GM12865 (cell line): ENCODE results near the gene LUC7L3.
"Not testable (repeated sequence)": the region's sequence is repeated elsewhere in the genome, so short reads cannot be mapped to it uniquely, and the experiment has no call there.

Experiments used
- DNase-seq: peaks from one replicate; pipeline ENCODE4 v3.0.0; 2010; ENCODE audit warnings: low read depth
- H3K4me3 ChIP-seq: 2 replicates; pipeline ENCODE4 v1.5.1; 2011; ENCODE audit warnings: mild to moderate bottlenecking, low read depth, low read length, control low read depth
- CTCF ChIP-seq: IDR thresholded peaks from 2 replicates; pipeline ENCODE4 v1.5.1; 2011; ENCODE audit warnings: low read length, control low read depth, low read depth, inconsistent platforms; ENCODE audit not compliant: insufficient read depth; ENCODE audit errors: missing control alignments

The LUC7L3 gene

GRCh38 chr17:50798424-50799288 is 79.3 kb downstream of the LUC7L3 start:
- no peak for TF ChIP-seq CTCF
- H3K4me3 ChIP-seq, result no peak overlapping the region
- no peak for DNase-seq

GRCh38 chr17:50799582-50799981 is 80.2 kb downstream of the LUC7L3 start:
- H3K4me3 ChIP-seq, result no peak overlapping the region
- TF ChIP-seq CTCF, result no peak
- DNase-seq, result no peak

DNA sequence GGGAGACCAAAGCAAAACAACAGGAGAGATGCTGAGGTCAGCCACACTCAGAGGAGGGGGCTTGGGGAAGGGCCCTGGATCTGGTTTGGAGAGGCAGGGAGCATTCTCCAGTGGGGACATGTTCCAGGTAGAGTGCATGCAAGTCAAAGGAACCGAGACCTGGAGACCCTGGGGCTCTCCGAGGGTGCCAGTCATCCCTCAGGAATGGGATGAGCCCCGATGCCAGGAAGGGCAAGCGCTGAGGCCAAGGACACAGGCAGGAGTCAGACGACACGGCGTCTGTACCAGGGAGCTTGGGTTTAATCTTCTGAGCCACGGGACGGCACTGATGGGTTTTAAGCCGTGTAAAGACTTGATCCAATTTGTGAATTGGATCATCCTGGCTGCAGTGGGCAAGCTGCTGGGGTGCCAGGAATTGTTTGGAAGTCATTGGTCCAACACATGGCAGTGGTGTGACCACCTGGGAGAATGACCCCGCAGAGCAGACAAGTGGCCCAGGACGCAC is 80.8 kb downstream of the LUC7L3 start:
- no peak for TF ChIP-seq CTCF
- DNase-seq, result no peak
- H3K4me3 ChIP-seq, result no peak overlapping the region

DNA sequence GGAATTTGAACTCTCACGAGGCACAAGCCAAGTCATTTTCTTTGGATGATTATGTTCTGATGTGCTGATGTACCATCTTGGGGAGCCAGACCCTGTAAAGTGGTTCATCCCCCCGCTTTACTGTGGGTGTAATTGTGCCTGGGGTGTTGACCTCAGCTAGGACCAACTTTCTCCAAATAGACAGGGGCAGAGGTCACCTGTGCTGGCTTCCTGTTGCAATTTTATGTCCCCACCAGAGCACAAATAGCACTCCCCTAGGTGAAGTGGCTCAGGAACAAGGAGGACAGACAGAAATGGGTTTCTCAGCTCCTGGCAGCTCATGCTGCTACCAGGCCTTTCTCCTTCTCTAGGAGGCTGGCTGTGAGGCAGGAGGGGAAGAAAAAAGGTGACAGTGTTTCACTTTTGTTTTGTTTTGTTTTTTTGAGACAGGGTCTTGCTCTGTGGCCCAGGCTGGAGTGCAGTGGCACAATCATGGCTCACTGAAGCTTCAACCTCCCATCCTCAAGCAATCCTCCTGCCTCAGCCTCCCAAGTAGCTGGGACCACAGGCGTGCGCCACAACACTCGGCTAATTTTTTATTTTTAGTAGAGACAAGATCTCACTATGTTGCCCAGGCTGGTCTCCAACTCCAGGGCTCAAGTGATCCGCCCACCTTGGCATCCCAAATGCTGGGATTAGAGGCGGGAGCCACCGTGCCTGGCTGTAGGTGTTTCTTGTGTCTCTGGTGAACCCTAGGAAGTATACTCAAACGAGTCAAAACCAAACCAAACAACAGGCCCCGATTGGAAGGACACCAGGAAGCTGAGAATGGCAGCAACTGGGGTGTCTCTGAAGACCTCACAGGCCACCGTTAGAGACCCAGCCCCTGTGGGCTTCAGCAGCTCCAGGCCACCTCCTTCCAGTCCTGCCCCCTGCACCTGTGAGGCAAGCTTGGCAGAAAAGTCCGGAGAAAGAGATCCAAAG is 83.5 kb downstream of the LUC7L3 start:
- no peak overlapping the region for H3K4me3 ChIP-seq
- no peak for DNase-seq
- no peak for TF ChIP-seq CTCF

DNA sequence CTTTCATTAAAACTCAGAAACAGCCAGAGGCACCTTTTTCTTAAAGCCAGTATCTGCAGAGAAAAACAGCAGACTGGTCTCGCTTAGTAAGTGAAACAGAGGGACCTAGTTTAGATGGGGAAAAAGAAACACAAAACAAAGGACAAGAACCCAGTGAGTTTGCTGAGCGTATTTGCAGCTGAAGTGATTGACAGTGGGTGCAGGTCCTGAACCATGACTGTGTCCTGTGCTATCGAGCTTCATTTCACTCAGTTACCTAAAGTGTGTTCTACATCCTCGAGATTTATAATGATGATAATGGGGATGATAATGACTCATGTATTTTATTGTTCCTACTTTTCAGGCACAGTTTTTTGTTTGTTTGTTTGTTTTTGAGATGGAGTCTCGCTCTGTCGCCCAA is 84.3 kb downstream of the LUC7L3 start:
- TF ChIP-seq CTCF, result no peak
- H3K4me3 ChIP-seq, result no peak overlapping the region
- DNase-seq, result no peak

GRCh38 chr17:50804749-50805475 is 85.5 kb downstream of the LUC7L3 start:
- H3K4me3 ChIP-seq, DNase-seq: not testable (repeated sequence)

- DNase-seq, result no peak
- no peak for TF ChIP-seq CTCF
- no peak overlapping the region for H3K4me3 ChIP-seq
Observed at GRCh38 chr17:50805486-50805885, 86.1 kb downstream of the LUC7L3 start.
